H1 (cell line): ENCODE data around the gene SCAI. TPM values are rescaled to one million over a fixed set of nuclear protein-coding genes. Genes with fewer than 3 reads are reported as not detected.
"Not testable (repeated sequence)": the region's sequence is repeated elsewhere in the genome, so short reads cannot be mapped to it uniquely, and the experiment has no call there.

Experiments
- CTCF ChIA-PET: fragments of 300-600 bp; sonication (Branson Sonifier 250); formaldehyde crosslinking; loops from one replicate; lab custom pipeline; 2021; ENCODE audit not compliant: partially characterized antibody; lab: Charles Lee
- POLR2A ChIA-PET: fragments of 300-600 bp; sonication (Branson Sonifier 250); formaldehyde crosslinking; loops from one replicate; lab custom pipeline; 2021; ENCODE audit warnings: inconsistent platforms; ENCODE audit not compliant: partially characterized antibody; lab: Charles Lee
- DNase-seq, 2 experiments: peaks; one replicate each; pipeline versions ENCODE4 v3.0.0 to v3.0.0-alpha.2; 2010 to 2022; ENCODE audit warnings: low spot score in 2 of 2, low read depth in 1 of 2, mixed read lengths in 1 of 2
- FAIRE-seq: peaks from 2 replicates; lab custom pipeline; 2011; peaks lifted over from hg19 to GRCh38; lab: Jason Lieb, UNC
- H2AFZ ChIP-seq: 2 replicates; pipeline ENCODE4 v1.8.1; 2012; ENCODE audit warnings: low read length, inconsistent platforms
- H2AK5ac ChIP-seq: 2 replicates; pipeline ENCODE4 v1.6.1; 2013; ENCODE audit warnings: low read depth, low read length
- H2BK120ac ChIP-seq: replicated peaks from 2 replicates; pipeline ENCODE3; 2013; ENCODE audit warnings: low read depth, low read length, inconsistent platforms
- H2BK12ac ChIP-seq: 2 replicates; pipeline ENCODE4 v1.6.1; 2013; ENCODE audit warnings: low read depth, low read length
- H2BK15ac ChIP-seq: 2 replicates; pipeline ENCODE4 v1.6.1; 2013; ENCODE audit warnings: low read length
- H2BK20ac ChIP-seq: 2 replicates; pipeline ENCODE4 v1.6.1; 2013; ENCODE audit warnings: low read length
- H2BK5ac ChIP-seq: 2 replicates; pipeline ENCODE4 v1.6.1; 2013; ENCODE audit warnings: low read depth, low read length
- H3K14ac ChIP-seq: 2 replicates; pipeline ENCODE4 v1.6.1; 2013; ENCODE audit warnings: inconsistent platforms; ENCODE audit not compliant: insufficient read length
- H3K18ac ChIP-seq: 2 replicates; pipeline ENCODE4 v1.6.1; 2013; ENCODE audit warnings: low read length; ENCODE audit errors: extremely low read depth
- H3K23ac ChIP-seq: 2 replicates; pipeline ENCODE4 v1.6.1; 2013; ENCODE audit warnings: inconsistent platforms; ENCODE audit not compliant: insufficient read length
- H3K23me2 ChIP-seq: 2 replicates; pipeline ENCODE4 v1.6.1; 2013; ENCODE audit warnings: low read depth, low read length
- H3K27ac ChIP-seq: 2 replicates; pipeline ENCODE4 v1.6.1; 2011; ENCODE audit warnings: low read depth, low read length, inconsistent platforms
- H3K27me3 ChIP-seq, 4 experiments: replicated peaks in 1 of 4; 1 replicate in 1 of 4; 2 replicates in 3 of 4; pipeline versions ENCODE4 v1.6.1 to v1.8.1; 2011 to 2013; ENCODE audit warnings: low read length in 3 of 4, mild to moderate bottlenecking in 3 of 4, inconsistent platforms in 2 of 4, mixed read lengths in 2 of 4, moderate library complexity in 1 of 4; ENCODE audit not compliant: control insufficient read depth in 3 of 4, insufficient read depth in 3 of 4; ENCODE audit errors: extremely low read depth in 1 of 4
- H3K36me3 ChIP-seq, 4 experiments: 2 replicates each; pipeline versions ENCODE4 v1.6.1 to v1.8.1; 2011 to 2013; ENCODE audit warnings: mild to moderate bottlenecking in 4 of 4, low read length in 3 of 4, moderate library complexity in 2 of 4, control low read depth in 1 of 4, inconsistent platforms in 1 of 4; ENCODE audit not compliant: insufficient read depth in 4 of 4, control insufficient read depth in 2 of 4
- H3K4ac ChIP-seq: replicated peaks from 2 replicates; pipeline ENCODE3; 2013; ENCODE audit warnings: low read length, low read depth, mixed read lengths, inconsistent platforms; ENCODE audit not compliant: insufficient read length
- H3K4me1 ChIP-seq, 4 experiments: replicated peaks in 1 of 4; 1 replicate in 1 of 4; 2 replicates in 3 of 4; pipeline versions ENCODE4 v1.6.1 to v1.8.1; 2011 to 2013; ENCODE audit warnings: low read length in 3 of 4, inconsistent platforms in 2 of 4, mixed read lengths in 1 of 4; ENCODE audit not compliant: insufficient read depth in 4 of 4, control insufficient read depth in 3 of 4
- H3K4me2 ChIP-seq, 2 experiments: 2 replicates each; pipeline versions ENCODE4 v1.6.1 to v1.8.1; 2011 to 2013; ENCODE audit warnings: low read depth in 2 of 2, low read length in 2 of 2, control low read depth in 1 of 2, inconsistent platforms in 1 of 2, mild to moderate bottlenecking in 1 of 2; ENCODE audit not compliant: insufficient read depth in 1 of 2
- H3K4me3 ChIP-seq, 4 experiments: fragments of 200-600, 300-600 bp in 1 of 4; sonication (generic), shearing (Covaris generic), sonication (Bioruptor Twin) in 1 of 4; 2 replicates each; pipeline versions ENCODE4 v1.5.1 to v1.8.1; 2011 to 2016; ENCODE audit warnings: low read length in 4 of 4, low read depth in 3 of 4, control low read depth in 2 of 4, inconsistent platforms in 2 of 4, mild to moderate bottlenecking in 2 of 4, mixed read lengths in 1 of 4, moderate library complexity in 1 of 4; ENCODE audit not compliant: insufficient read depth in 2 of 4; ENCODE audit errors: extremely low read depth in 1 of 4
- H3K56ac ChIP-seq: replicated peaks from 2 replicates; pipeline ENCODE3; 2013; ENCODE audit warnings: low read depth, mild to moderate bottlenecking, mixed read lengths, low read length, inconsistent platforms; ENCODE audit not compliant: insufficient read length
- H3K79me1 ChIP-seq: 2 replicates; pipeline ENCODE4 v1.6.1; 2013; ENCODE audit warnings: low read depth, low read length, control low read depth
- H3K79me2 ChIP-seq, 2 experiments: 2 replicates each; pipeline versions ENCODE4 v1.6.1 to v1.8.1; 2012 to 2013; ENCODE audit warnings: low read length in 2 of 2, mild to moderate bottlenecking in 2 of 2, inconsistent platforms in 1 of 2; ENCODE audit not compliant: insufficient read depth in 2 of 2, control insufficient read depth in 1 of 2
- H3K9ac ChIP-seq, 4 experiments: replicated peaks in 1 of 4; 1 replicate in 1 of 4; 2 replicates in 3 of 4; pipeline versions ENCODE4 v1.6.1 to v1.8.1; 2011 to 2013; ENCODE audit warnings: low read depth in 3 of 4, low read length in 3 of 4, control low read depth in 2 of 4, mild to moderate bottlenecking in 2 of 4, moderate library complexity in 2 of 4, inconsistent platforms in 1 of 4; ENCODE audit errors: extremely low read depth in 1 of 4
- H3K9me3 ChIP-seq, 2 experiments: 2 replicates each; pipeline versions ENCODE4 v1.6.1 to v1.8.1; 2012 to 2013; ENCODE audit warnings: mild to moderate bottlenecking in 2 of 2, moderate library complexity in 2 of 2, control low read depth in 1 of 2, inconsistent platforms in 1 of 2, low read depth in 1 of 2, low read length in 1 of 2, mixed read lengths in 1 of 2; ENCODE audit not compliant: insufficient read depth in 2 of 2
- H4K20me1 ChIP-seq, 2 experiments: replicated peaks in 1 of 2; 2 replicates each; pipeline versions ENCODE3 to v1.8.1; 2011 to 2013; ENCODE audit warnings: inconsistent platforms in 2 of 2, low read length in 2 of 2, mild to moderate bottlenecking in 1 of 2; ENCODE audit not compliant: insufficient read depth in 2 of 2, control insufficient read depth in 1 of 2
- H4K5ac ChIP-seq: 2 replicates; pipeline ENCODE4 v1.6.1; 2013; ENCODE audit warnings: low read length, low read depth, mixed read lengths, inconsistent platforms; ENCODE audit not compliant: insufficient read length
- H4K8ac ChIP-seq: 2 replicates; pipeline ENCODE4 v1.8.0; 2013; ENCODE audit warnings: mild to moderate bottlenecking, moderate library complexity, low read length, inconsistent platforms; ENCODE audit not compliant: insufficient read depth; ENCODE audit errors: extremely low read depth
- H4K91ac ChIP-seq: replicated peaks from 2 replicates; pipeline ENCODE3; 2013; ENCODE audit warnings: low read length, mixed read lengths, inconsistent platforms; ENCODE audit not compliant: insufficient read length
- WGBS, 2 experiments: shearing (Covaris generic) in 1 of 2; methylation state at CpG; one replicate each; pipeline versions ENCODE4 v1.1.6 to v1.1.7; 2013 to 2015; ENCODE audit warnings: low lambda C conversion rate in 2 of 2, mixed read lengths in 2 of 2, inconsistent platforms in 1 of 2, low coverage in 1 of 2, missing lambda C conversion rate in 1 of 2; ENCODE audit not compliant: insufficient replicate concordance in 2 of 2, insufficient coverage in 1 of 2, insufficient read length in 1 of 2; ENCODE audit errors: extremely low coverage in 1 of 2, missing lambda C conversion rate in 1 of 2; 5-methylcytosine and 5-hydroxymethylcytosine counted together
- polyA plus RNA-seq, 7 experiments: library from polyadenylated mRNA; depleted of rRNA in 3 of 7; stranded (reverse) in 5 of 7; unstranded in 2 of 7; fragments of >200 nt in 5 of 7; fragments of 200-250 nt in 2 of 7; gene quantifications; 1 replicate in 5 of 7; 2 replicates in 1 of 7; 4 replicates in 1 of 7; pipeline versions ENCODE4 v1.2.1 to v1.2.3, GENCODE V29; 2011 to 2013; ENCODE audit warnings: missing spikeins in 2 of 7, mixed read lengths in 2 of 7
- total RNA-seq: library from RNA; stranded (reverse); fragmentation: NEBNext Ultra II Directional; extraction: Animal tissue kit (Norgen Biotek cat#: 25700); gene quantifications from 2 replicates; pipeline ENCODE4 v1.2.1, GENCODE V29; 2021

SCAI gene
- total and polyA plus RNA-seq, 2 of the 8 experiments (the other 6 are each of a cell fraction or from before 2014, with no cell fraction given), result 6.4 to 19.8 TPM

DNA sequence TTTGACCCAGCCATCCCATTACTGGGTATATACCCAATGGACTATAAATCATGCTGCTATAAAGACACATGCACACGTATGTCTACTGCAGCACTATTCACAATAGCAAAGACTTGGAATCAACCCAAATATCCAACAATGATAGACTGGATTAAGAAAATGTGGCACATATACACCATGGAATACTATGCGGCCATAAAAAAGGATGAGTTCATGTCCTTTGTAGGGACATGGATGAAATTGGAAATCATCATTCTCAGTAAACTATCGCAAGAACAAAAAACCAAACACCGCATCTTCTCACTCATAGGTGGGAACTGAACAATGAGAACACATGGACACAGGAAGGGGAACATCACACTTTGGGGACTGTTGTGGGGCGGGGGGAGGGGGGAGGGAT is 127.7 kb downstream of the SCAI start:
- H4K91ac ChIP-seq, H2BK5ac ChIP-seq, H4K20me1 ChIP-seq, H3K18ac ChIP-seq, H3K4me1 ChIP-seq, FAIRE-seq, POLR2A ChIA-PET, H3K9ac ChIP-seq, H3K14ac ChIP-seq, H3K23ac ChIP-seq, H2BK20ac ChIP-seq, H2BK12ac ChIP-seq, H2BK15ac ChIP-seq, H3K4me3 ChIP-seq, H3K56ac ChIP-seq, H3K79me1 ChIP-seq, DNase-seq, H4K8ac ChIP-seq, H3K27ac ChIP-seq, H2AK5ac ChIP-seq, H3K4me2 ChIP-seq, H3K27me3 ChIP-seq, H2BK120ac ChIP-seq, H4K5ac ChIP-seq, H3K9me3 ChIP-seq, H3K4ac ChIP-seq, H3K79me2 ChIP-seq, H2AFZ ChIP-seq, H3K23me2 ChIP-seq: not testable (repeated sequence)
- WGBS, 2 experiments, result 100% methylated on average over 3 of the region's 5 CpGs; no CpG with 5 or more reads in 1 of the 2 experiments
- CTCF ChIA-PET, result interaction anchor here (0.7 kb wide), 1 partner anchor 357 kb away, joined by 3 read pairs; no protein-coding TSS in a partner anchor
- peaks cover 2 to 16% (median 6%) of the 10 kb centered on the region in 4 experiments; a peak in 5 of 8 replicates for H3K36me3 ChIP-seq

DNA sequence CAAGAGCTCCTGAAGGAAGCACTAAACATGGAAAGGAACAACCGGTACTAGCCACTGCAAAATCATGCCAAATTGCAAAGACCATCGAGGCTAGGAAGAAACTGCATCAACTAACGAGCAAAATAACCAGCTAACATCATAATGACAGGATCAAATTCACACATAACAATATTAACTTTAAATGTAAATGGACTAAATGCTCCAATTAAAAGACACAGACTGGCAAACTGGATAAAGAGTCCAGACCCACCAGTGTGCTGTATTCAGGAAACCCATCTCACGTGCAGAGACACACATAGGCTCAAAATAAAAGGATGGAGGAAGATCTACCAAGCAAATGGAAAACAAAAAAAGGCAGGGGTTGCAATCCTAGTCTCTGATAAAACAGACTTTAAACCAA is 131.3 kb downstream of the SCAI start:
- H2BK12ac ChIP-seq, H3K9ac ChIP-seq, H3K14ac ChIP-seq, H3K56ac ChIP-seq, H3K4me3 ChIP-seq, H3K27ac ChIP-seq, POLR2A ChIA-PET, H2AK5ac ChIP-seq, FAIRE-seq, H3K9me3 ChIP-seq, H4K20me1 ChIP-seq, H3K4me1 ChIP-seq, H2BK5ac ChIP-seq, H4K5ac ChIP-seq, H3K4ac ChIP-seq, H2BK15ac ChIP-seq, H3K18ac ChIP-seq, DNase-seq, H3K27me3 ChIP-seq, H3K4me2 ChIP-seq, H2BK20ac ChIP-seq, H3K79me1 ChIP-seq, H4K8ac ChIP-seq, H4K91ac ChIP-seq, H3K23ac ChIP-seq, H2BK120ac ChIP-seq, H3K79me2 ChIP-seq, H3K23me2 ChIP-seq, H2AFZ ChIP-seq: not testable (repeated sequence)
- H3K36me3 ChIP-seq, result peaks cover 0 to 11% (median 1%) of the 10 kb centered on the region in 4 experiments; a peak in 3 of 8 replicates
- 97% methylated on average over 3 of the region's 4 CpGs; no CpG with 5 or more reads in 1 of the 2 experiments for WGBS, 2 experiments
- CTCF ChIA-PET, result interaction anchor here (0.6 kb wide), 1 partner anchor 175 kb away, joined by 3 read pairs; no protein-coding TSS in a partner anchor
